HL-60 (cell line): ENCODE measurements around the gene NAALADL2.

Source experiments
- DNase-seq, 2 experiments: peaks; one replicate each; pipeline ENCODE4 v3.0.0-alpha.2; 2010 to 2020; ENCODE audit warnings: low read depth in 1 of 2, low spot score in 1 of 2
- H3K27ac ChIP-seq: fragments of 250-450 bp; sonication (Bioruptor Pico); replicated peaks from 2 replicates; pipeline ENCODE4 v1.5.1; 2020; ENCODE audit warnings: mild to moderate bottlenecking, moderate library complexity
- H3K27me3 ChIP-seq: fragments of 250-450 bp; sonication (Bioruptor Pico); 2 replicates; pipeline ENCODE4 v1.5.1; 2021; ENCODE audit warnings: mild to moderate bottlenecking, moderate library complexity; ENCODE audit not compliant: insufficient read depth, poor library complexity, severe bottlenecking
- H3K4me3 ChIP-seq: replicated peaks from 2 replicates; pipeline ENCODE4 v1.5.1; 2011; ENCODE audit warnings: mild to moderate bottlenecking, control low read depth, low read length; ENCODE audit not compliant: insufficient read depth
- CTCF ChIP-seq: IDR thresholded peaks from one replicate; pipeline ENCODE4 v1.5.1; 2011; ENCODE audit warnings: low read length, control low read depth, inconsistent platforms; ENCODE audit not compliant: insufficient read depth
- GABPA ChIP-seq: IDR thresholded peaks from 2 replicates; pipeline ENCODE4 v1.6.1; 2012; ENCODE audit warnings: low read depth
- POLR2AphosphoS5 ChIP-seq: IDR thresholded peaks from 2 replicates; pipeline ENCODE4 v1.6.1; 2012; ENCODE audit warnings: low read depth
- SPI1 ChIP-seq: IDR thresholded peaks from 2 replicates; pipeline ENCODE4 v1.6.1; 2012; ENCODE audit warnings: low read depth, mild to moderate bottlenecking, borderline replicate concordance
- TF ChIP-seq, protein P1 (sequence below): IDR thresholded peaks from 2 replicates; pipeline ENCODE4 v1.6.1; 2012; ENCODE audit warnings: low read depth; ENCODE audit not compliant: insufficient replicate concordance

The NAALADL2 gene

GRCh38 chr3:175475765-175476164, 616.6 kb downstream of the NAALADL2 start:
- no peaks in the 10 kb centered on the region for H3K27me3 ChIP-seq
- TF ChIP-seq POLR2AphosphoS5 (no peak), GABPA (no peak), CTCF (no peak), SPI1 (no peak)
- TF ChIP-seq, protein P1, sequence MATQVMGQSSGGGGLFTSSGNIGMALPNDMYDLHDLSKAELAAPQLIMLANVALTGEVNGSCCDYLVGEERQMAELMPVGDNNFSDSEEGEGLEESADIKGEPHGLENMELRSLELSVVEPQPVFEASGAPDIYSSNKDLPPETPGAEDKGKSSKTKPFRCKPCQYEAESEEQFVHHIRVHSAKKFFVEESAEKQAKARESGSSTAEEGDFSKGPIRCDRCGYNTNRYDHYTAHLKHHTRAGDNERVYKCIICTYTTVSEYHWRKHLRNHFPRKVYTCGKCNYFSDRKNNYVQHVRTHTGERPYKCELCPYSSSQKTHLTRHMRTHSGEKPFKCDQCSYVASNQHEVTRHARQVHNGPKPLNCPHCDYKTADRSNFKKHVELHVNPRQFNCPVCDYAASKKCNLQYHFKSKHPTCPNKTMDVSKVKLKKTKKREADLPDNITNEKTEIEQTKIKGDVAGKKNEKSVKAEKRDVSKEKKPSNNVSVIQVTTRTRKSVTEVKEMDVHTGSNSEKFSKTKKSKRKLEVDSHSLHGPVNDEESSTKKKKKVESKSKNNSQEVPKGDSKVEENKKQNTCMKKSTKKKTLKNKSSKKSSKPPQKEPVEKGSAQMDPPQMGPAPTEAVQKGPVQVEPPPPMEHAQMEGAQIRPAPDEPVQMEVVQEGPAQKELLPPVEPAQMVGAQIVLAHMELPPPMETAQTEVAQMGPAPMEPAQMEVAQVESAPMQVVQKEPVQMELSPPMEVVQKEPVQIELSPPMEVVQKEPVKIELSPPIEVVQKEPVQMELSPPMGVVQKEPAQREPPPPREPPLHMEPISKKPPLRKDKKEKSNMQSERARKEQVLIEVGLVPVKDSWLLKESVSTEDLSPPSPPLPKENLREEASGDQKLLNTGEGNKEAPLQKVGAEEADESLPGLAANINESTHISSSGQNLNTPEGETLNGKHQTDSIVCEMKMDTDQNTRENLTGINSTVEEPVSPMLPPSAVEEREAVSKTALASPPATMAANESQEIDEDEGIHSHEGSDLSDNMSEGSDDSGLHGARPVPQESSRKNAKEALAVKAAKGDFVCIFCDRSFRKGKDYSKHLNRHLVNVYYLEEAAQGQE: no peak
- H3K27ac ChIP-seq: no peak overlapping the region
- H3K4me3 ChIP-seq: no peak overlapping the region
- DNase-seq: no peak

DNA sequence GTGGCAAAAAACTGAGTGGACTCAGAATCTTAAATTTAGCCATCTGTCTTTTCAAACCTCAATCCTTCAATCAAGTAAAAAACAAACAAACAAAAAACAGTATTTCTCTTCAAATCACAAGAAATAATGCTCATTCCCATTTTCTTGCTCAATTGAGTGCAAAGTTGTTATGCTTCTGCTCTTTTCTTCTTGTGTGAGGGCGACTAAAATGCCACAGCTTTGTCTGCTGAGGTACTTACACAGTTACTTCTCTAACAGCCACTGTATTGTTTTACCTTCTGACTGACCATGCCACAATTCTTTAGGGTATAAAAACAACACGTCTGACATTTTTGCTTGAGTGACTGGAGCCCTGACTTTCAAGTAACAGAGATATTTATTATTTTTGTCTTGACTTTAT, 617.4 kb downstream of the NAALADL2 start:
- H3K27ac ChIP-seq: no peak overlapping the region
- TF ChIP-seq SPI1 (no peak), CTCF (no peak), POLR2AphosphoS5 (no peak), GABPA (no peak)
- TF ChIP-seq, protein P1: no peak
- no peak for DNase-seq
- no peaks in the 10 kb centered on the region for H3K27me3 ChIP-seq
- H3K4me3 ChIP-seq: no peak overlapping the region

DNA sequence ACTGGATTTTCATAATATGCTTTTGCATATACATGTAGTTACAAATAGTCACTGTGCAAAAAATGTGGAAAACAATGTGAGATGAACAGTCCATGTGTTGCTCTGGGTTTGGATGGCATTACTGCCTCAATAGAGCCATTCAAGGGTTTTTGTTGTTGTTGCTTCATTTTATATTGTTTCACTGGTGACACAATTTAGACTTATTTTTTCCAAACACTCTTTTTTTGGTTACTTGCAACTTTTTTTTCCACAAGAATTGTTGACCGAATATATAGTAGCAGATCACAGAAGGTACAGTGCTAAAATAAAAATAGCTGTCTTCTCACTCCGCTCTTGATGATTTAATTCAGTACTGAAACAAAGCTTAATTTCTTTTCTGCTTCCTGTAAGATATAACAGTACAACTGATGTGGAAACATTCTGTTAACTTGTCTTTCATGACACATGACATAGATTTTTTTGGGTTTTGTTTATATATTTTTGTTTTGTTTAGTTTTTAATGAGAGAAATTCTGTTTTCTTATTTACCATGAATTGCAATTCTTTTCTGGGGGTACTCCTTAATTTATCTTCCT, 618.6 kb downstream of the NAALADL2 start:
- Histone ChIP-seq H3K4me3 (no peak overlapping the region), H3K27me3 (no peaks in the 10 kb centered on the region), H3K27ac (no peak overlapping the region)
- no peak for TF ChIP-seq SPI1
- TF ChIP-seq POLR2AphosphoS5: no peak
- TF ChIP-seq CTCF: no peak
- TF ChIP-seq, protein P1: no peak
- no peak for TF ChIP-seq GABPA
- DNase-seq: no peak
